ENCODE measurements around the gene C3orf20. TPM values are rescaled to one million over a fixed set of nuclear protein-coding genes. Genes with fewer than 3 reads are reported as not detected.

The C3orf20 gene
- polyA plus RNA-seq, 4 donors = 0.09 to 0.30 (median 0.25) TPM

DNA sequence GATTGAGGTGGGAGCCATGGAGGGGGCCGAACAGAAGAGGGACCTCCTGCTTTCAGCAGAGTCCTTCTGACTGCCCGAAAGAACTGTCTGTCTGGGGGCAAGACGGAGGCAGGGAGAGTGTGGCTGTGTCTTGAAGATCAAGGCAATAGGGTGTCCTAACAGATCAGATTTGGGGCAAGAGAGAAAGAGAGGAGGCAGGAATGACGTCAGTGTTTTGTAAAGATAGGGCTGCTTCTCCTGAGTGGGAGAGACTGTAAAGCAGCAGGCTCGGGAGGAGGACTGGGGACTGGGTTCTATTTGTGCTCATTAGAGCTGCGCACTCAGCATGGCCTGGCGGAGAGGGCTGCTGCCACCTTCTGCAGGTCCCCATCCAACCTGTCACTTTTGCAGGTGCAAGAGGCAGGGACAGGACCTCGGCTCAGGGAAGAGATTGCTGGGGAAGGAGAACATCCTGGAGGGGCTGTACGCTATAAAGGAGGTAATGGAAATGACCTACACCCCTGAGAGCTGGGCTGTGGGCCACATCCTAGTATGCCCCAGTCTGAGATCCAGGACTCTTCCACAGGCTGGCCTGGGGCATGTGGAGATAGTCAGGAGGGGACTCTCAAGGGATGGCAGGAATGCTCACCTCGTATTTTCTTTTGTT is 114.8 kb downstream of the C3orf20 start:
- no peak for DNase-seq (ENCODE audit: low read depth in 4 of 4, low spot score in 3 of 4)

DNA sequence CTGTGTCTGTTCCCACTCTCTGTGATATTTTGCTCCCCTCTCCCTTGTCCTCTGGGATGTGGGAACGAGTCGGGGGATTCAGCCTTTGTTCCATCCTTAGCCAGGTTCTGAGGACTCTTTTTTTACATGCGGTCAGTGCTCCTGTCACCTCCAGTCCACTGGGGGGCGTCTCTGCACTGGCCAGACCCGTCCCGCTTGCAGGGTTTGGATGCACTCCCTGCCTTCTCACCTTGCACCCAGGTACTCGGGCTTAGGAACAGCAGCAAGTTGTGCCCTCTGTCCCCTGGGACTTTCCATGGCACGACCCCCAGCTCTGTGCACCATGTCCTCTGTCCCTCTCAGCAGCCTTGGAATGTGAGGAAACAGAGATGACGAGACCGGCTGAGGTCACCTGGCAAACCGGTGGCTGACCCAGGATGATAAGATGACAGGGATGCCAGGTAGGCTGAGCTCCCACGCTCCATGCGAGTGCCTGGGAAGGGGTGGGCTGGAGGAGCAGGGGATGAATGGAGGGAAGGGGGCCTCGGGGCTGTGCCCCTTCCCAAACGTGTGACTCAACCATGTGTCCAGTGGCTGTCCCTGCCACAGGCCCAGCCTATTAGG is 116.5 kb downstream of the C3orf20 start:
- no peak for DNase-seq (ENCODE audit: low read depth in 4 of 4, low spot score in 3 of 4)

DNA sequence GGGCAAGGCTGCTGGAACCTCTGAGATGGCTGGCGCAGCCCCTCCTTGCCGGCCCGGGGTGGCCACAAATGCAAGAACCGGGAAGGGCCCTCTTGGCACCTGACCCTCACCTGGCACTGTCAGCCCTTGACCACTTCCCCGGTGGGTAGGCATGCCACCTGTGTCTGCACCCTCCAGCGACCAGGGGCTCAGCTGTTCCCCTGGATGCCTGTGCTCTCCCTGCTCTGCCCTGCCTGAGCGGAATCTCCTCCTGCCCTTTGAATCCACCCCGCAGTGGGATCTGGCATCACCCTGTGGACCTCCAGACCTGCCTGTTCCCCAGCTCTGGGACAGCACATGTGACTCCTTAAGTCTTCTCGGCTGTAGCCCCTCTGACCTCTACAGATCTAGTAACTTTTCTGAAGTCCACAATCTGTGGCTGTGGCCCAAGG is 117.8 kb downstream of the C3orf20 start:
- no peak for DNase-seq (ENCODE audit: low read depth in 4 of 4, low spot score in 3 of 4)

DNA sequence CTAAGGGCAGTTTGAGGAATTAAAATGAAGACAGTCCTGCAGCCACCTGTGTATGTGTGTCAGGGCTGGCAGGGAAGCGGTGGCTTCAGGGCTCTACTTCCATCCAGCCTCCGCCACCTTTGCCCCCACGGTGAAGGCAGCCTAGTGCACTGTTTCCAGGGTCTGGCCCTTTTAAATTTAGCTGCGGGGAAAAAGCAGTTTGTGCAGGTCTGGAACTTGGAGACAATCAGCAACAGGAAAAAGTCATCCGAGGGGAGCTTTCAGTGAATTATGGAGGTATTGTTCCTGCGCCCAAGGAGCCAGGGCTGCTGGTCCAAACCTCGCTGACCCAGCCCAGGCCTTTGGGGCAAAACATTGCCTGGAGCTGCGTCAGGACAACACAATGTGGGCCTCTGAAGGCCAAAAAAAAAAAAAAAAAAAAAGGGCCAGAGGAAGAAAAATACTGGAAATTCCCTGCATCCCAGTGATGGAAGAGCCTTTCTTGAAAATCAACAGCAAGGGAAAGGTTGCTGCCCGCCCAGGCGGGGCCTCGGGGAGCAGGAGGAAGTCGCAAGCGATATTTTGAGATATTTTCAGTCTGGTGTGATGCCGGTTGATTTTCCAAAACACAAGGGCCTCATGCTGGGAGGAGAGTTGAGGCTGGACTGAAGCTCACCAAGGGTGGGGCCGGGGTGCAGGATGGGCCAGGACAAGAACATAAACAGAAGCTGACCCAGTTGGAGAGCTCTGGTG is 118.4 kb downstream of the C3orf20 start:
- no peak for DNase-seq (ENCODE audit: low read depth in 4 of 4, low spot score in 3 of 4)

DNA sequence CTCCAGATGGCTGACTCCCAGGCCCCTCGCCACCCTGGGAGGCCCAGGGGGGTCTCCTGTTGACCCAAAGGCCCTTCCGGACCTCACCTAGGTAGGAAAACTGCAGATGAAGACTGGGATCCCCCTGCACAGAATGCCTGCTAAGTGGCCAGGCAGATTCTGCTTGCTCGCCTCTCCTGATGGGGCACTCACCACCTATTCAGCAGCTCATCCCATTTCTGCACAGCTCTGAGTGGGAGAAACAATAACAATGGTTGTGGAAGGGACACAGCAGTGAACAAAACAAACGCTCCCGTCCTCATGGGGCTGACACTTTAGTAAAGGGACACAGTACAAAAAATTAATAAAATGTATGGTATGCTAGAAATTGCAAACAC is 118.9 kb downstream of the C3orf20 start:
- no peak for DNase-seq (ENCODE audit: low read depth in 4 of 4, low spot score in 3 of 4)

DNA sequence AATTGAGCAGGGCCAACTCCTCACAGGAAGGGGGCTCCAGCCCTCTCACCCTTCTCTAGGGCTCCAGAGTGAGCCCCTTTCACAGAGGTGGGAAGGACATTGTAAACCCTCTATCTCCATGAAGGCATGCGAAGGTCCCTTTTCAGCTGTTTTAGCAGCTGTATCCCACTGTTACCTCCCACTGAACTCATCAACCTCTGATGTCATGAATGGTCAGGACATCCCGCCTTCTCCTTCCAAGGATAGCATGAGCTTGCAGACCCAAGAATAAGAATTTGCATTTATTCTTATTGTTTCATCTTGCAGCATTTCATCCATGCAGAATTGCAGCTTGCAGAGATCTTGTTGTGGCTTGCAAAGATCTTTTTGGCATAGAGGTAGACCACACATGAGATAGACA is 119.5 kb downstream of the C3orf20 start:
- no peak for DNase-seq (ENCODE audit: low read depth in 4 of 4, low spot score in 3 of 4)

DNA sequence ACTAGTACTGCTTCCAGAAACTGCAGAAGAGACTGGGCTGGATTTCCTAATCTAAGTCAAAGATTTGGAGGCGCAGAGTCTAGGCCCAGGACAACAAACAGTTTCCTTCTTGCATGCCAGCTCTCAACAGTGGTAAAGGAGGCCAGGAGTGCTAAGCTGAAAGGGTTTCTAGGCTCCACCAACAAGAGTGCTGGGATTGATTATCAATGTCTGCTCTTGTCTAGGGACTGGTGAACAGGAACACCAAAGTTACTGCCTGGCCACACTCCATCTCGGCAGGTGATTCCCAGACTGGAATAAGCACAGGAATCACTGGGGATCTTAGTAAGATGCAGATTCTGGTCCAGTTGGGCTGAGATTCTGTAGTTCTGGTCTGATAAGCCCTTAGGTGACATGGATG is 121.1 kb downstream of the C3orf20 start:
- DNase-seq (ENCODE audit: low read depth in 4 of 4, low spot score in 3 of 4) = no peak

DNA sequence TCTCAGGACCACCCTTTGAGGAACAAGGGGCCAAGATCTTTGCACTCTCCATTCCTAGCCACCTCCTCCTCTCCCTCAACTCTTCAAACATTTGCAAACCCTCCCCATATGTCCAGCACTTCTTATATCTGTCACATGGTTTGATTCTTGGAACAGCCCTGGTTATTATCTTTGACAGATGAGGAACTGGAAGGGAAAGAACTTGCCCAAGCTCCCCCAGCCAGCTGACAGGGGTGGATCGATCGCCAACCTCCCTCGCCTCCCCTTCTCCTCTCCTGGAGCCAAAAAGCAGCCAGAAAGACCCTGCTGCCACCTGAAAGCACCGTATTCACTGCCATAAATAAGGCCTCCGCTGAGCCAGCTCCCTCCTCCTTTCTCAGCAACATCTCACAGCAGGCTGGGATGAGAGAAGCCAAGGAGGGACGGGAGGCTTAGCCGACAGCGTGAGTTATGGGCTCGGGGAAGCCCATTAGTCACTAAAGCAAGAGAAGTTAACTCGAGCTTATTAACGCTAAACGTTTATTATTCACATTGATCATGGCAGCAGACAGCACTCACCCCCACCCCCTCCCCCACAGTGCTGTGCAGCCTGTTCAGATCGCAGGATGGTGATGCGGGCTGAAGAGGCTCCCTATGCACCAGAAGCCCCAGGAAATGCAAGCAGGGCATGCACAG is 121.6 kb downstream of the C3orf20 start:
- DNase-seq (ENCODE audit: low read depth in 4 of 4, low spot score in 3 of 4) = no peak

DNA sequence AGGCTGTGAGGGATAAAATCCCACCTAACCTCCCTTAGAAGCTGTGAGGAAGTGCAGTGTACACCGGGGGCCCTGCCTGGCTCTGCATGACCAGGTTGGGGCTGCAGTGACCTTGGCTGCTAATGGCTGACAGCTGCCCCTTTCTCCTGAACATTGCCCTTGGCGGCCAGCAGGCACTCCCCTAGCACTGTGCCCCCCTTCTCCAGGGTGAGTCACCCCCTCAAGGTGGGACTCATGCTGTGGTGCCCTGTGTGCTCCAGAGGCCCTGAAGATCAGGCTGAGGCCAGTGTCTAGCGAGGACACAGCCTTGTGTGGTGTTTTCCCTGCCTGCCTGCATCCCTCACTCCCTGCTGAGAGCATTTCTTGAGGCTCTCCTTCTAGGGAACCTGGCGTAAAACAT is 122.8 kb downstream of the C3orf20 start:
- no peak for DNase-seq (ENCODE audit: low read depth in 4 of 4, low spot score in 3 of 4)

DNA sequence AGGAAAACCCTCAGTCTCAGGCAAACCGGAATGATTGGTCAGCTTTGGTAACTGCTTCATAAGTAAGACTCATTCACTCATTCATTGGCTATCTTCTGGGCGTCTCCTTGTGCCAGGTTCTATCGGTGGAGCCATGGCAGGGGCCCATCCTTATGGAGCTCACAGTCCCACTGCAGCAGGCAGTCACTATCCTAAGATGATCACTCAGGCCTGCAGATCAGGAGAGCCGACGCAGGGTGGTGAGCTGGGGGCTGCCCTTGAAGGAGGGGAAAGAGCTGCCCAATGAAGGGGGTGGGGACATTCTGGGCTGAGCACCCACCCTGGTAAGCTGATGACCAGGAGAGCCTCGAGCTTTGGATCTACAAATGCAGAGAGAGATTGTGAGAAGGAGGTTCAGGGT is 123.3 kb downstream of the C3orf20 start:
- no peak for DNase-seq (ENCODE audit: low read depth in 4 of 4, low spot score in 3 of 4)

DNA sequence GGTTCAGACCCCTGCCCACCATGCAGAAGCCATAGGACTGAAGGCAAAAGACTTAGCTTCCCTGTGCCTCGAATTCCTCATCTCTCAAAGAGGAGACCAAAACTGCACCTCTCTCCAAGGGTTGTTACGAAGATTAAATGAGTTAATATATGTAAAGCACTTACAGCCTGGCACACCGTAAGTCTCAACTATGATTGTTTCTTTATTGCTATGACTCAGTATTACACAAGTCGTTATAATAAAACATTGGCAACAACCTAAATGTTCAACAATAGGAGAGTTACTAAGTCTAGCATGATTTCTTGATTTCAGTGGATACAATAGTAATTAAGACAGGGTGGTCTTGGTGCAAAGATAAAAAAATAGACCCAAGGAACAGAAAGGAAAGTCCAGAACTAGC is 124.2 kb downstream of the C3orf20 start:
- no peak for DNase-seq (ENCODE audit: low read depth in 4 of 4, low spot score in 3 of 4)

DNA sequence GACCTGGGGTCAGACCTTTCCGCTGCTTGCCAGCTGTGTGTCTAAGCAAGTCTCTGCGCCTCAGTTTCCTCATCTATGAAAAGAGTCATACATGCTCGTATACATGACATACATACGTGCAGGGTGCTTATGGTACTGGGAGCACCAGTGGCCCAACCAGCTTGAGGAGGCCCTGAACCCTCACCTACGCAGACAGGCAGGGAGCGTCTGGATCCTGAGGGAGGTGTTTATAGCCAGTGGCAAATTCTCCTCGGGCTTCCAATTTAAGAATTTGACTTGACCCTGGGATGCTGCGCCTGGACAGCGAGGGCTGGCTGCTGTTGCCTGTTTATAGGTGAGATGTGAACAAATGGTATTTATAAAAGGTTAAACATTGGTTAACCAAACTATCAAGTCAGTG is 126.1 kb downstream of the C3orf20 start:
- DNase-seq (ENCODE audit: low read depth in 4 of 4, low spot score in 3 of 4) = no peak

DNA sequence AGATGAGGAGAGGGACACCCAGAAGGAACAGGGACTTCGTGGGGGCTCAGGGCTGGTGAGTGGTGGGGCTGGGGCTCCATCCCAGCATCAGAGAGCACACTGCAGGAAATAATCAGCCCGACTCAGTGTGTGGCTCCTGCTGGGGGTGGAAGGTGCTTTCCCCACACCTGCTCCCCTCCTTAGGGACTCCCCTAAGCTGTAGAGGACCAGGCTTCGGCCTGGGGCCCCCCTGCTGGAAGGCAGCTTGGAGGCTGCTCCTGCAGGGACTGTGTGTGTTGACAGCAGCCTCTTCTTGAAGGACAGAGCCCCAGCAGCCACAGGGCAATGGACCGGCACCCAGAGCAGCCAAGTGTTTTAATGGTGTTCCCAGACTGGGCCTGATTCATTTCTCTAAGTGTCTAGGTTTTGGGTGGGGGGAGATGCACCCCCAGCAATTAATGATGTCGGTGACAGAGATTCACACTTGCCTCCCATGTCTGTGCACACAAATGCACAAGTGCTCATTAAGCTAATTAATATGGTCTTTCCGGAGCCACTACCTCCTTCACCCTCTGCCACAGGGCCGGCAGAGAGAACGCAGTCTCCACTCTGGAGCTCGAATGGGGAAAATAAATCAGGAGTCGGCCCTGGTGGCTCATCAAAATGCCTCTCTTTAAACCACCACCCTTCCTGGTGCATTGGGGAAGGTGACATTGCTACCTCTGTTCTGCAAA is 126.9 kb downstream of the C3orf20 start:
- DNase-seq (ENCODE audit: low read depth in 4 of 4, low spot score in 3 of 4) = no peak

DNA sequence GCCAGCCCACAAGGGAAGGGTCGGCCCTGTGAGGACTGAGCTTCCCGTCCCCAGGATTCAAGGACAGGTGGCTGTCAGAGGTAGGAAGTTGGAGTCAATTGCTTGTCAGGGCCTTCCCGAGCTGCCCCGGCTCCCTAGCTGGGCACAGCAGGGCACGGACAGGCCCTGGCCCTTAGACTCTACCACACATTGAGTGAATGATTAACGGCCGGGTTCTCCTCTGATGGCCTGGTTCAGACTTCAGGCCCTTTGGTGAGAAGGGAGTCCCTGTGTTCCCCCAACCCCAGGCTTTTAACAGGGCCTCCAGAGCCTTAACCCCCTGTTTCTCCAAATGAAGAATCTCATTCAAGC is 127.4 kb downstream of the C3orf20 start:
- DNase-seq (ENCODE audit: low read depth in 4 of 4, low spot score in 3 of 4) = no peak

DNA sequence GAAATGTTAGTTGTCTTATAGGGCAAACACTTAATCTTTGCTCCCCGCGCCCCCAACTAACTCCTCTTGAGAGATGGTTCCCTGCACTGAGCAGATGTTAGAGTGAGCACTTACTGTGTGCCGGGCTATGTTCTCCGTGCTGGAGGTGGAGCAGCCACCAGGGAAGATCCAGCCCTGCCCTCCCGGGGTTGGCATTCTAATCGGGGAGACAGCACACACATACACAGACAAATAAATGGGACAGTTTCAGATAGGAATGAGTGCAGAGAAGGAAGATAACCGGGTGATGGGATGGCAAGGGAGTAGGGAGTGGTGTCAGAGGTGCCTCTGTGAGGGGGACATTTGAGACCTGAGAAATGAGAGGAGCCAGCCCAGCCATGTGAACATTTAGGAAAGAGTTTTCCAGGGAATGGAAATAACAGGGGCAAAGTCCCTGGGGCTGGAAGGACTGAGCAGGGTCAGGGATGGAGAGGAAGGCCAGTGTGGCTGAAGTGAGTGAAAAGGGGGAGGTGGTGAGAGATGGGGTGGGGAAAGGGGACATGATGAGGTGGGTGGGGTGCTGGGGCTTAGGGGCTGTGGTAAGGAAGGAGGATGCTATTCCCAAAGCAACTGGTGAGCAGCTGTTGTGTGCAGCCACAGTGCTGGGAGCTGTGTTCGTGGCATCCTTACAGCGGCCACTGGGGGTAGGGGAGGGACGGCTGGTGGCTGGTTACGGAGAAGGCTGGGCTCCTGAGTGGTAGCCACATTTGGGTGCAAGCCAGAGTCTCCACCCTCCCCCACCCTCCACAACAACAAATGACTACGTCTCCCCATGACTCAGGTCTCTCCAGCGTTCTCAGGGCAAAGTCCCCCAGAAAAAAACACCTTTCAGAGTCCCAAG is 128.4 kb downstream of the C3orf20 start:
- no peak for DNase-seq (ENCODE audit: low read depth in 4 of 4, low spot score in 3 of 4)

DNA sequence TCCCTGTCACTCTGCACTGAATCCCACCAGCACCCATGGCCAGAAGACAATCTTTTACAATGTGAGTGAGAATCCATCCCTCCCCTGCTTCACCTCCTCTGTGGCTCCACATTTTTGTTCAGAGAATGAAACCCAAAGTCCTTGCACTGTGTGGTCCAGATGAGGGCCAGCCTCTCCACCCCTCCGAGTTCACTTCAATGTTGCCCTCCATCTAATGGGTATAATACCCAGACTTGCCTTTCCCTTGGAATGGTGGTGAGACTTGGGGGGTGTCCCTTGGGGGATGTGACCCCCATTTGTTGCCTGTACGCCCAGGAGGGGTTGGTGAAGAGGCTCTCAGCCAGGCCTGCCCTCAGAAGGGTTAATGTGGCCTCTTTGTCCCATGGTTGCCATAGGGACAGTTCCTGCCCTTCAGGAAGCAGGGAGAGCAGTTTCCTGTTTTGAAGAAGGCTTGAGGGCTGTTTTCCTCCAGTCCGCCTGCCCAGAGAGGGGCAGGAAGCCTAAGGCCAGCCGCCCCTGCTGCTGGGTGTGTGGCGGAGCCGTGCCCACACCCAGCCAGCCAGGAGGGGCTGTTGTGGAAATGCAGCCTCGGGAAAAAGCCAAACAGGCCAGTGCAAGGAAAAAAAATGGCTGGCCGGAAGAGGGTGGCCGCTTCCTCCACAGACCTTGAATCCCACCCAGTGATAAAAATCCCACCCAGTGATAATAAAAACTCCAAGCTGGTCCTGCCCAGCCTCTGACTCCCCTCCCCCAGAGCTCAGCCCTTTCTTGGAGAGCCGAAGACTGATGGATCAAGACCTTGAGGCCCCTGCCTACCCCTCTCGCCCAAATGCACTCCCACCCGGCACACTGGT is 129.3 kb downstream of the C3orf20 start:
- no peak for DNase-seq (ENCODE audit: low read depth in 4 of 4, low spot score in 3 of 4)

DNA sequence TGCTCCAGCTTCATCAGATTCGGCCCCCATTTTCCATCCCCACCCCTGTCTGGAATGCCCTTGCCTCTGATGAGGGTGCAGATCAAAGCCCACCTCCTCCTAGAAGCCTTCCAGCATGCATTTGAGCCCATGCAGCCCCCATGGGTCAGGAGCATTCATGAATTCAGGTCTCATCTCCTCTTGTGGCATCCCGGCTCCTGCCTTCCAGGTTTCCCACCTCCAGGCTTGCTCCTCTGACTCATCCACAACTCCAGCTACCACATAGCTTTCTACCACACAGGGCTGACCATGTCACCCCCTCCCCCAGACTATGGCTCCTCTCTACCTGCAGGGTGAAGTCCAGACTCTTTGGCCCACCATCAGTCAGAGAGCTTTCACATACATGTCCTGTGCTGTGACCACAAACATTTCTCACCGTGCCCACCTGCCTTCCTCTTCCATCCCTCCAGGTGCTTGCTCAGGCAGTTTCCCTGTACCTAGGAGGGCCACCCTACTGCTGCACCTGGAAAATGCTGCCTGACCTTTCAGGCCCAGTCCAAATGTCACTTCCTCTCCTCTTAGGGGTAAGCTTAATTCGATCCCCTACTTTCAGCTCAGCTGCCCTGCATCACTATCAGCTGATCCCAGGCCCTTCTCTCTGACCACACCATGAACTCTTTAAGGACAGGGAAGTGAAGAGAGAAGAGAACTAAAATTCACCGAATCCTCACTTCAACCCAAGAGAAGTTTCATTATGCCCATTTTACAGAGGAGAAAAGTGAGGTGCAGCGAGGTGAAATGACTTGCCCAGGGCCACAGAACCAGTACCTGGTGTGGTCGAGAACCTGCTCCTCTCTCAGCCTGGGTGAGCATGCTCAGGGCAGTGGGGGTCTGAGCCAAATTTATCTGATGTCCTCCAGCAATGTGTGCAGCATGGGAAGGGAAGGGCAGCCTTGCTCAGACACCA is 130.2 kb downstream of the C3orf20 start:
- no peak for DNase-seq (ENCODE audit: low read depth in 4 of 4, low spot score in 3 of 4)

DNA sequence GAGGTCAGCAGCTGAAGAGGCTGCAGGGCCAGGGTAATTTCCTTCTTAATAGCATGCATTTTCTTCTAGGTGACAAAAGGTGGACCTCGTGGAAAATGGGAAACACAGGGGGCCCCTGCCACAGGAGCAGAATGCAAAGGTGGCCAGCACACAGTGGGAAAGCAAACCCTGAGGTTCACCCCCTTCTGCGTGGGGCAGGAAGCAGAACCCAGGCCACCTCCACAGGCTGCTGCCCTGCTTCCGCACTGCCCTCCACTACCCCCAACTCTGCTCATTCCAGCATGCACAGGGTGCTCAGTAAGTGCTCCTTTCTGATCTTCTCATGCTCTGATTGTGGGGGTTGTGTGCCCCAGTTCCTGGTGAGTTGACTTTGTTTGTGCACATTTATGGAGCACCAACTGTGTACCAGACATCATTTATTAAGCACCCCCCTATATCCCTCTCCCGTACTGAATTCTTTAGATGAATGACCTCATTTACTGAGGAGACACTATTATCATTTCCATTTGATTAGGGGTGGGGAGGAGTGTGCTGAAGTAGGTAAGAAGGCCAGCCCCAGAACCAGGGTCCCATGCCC is 131.1 kb downstream of the C3orf20 start:
- DNase-seq (ENCODE audit: low read depth in 4 of 4, low spot score in 3 of 4) = no peak

Data from right renal pelvis (tissue), 4 donors.